ENCODE data around the gene SSTR4.

GRCh38 chr20:23085436-23086055 is 50.4 kb downstream of the SSTR4 start:
- no peak for TF ChIP-seq CTCF (IDR thresholded peaks at IDR 0.05)
- no peak for TF ChIP-seq POLR2AphosphoS5 (IDR thresholded peaks at IDR 0.05; ENCODE audit: low read depth, low read length)

Data from Panc1 (cell line).